ENCODE results near the gene PRKG1.
A peak's percentile ranks its signal among the peaks of the same experiment; 100 is the strongest.

The PRKG1 gene

GRCh38 chr10:52265131-52265926, 1191.0 kb downstream of the PRKG1 start:
- DNase-seq (ENCODE audit: low spot score), result no peak

- DNase-seq (ENCODE audit: low spot score), result no peak
These were observed 1192.6 kb downstream of the PRKG1 start for GRCh38 chr10:52266858-52267257.

GRCh38 chr10:52268790-52269189, 1194.5 kb downstream of the PRKG1 start:
- DNase-seq (ENCODE audit: low spot score), result no peak

- DNase-seq (ENCODE audit: low spot score), result no peak
These were observed 1194.9 kb downstream of the PRKG1 start for GRCh38 chr10:52269233-52269632.

GRCh38 chr10:52276163-52276562, 1201.9 kb downstream of the PRKG1 start:
- DNase-seq (ENCODE audit: low spot score), result no peak

- no peak for DNase-seq (ENCODE audit: low spot score)
These were observed 1202.7 kb downstream of the PRKG1 start for GRCh38 chr10:52276986-52277385.

GRCh38 chr10:52279546-52279945, 1205.3 kb downstream of the PRKG1 start:
- DNase-seq (ENCODE audit: low spot score), result no peak

- DNase-seq (ENCODE audit: low spot score), result no peak
These were observed 1205.8 kb downstream of the PRKG1 start for GRCh38 chr10:52280051-52280450.

GRCh38 chr10:52283174-52283573, 1208.9 kb downstream of the PRKG1 start:
- DNase-seq (ENCODE audit: low spot score), result no peak

- DNase-seq (ENCODE audit: low spot score), result no peak
These were observed 1210.2 kb downstream of the PRKG1 start for GRCh38 chr10:52284416-52285013.

- no peak for DNase-seq (ENCODE audit: low spot score)
These were observed 1213.6 kb downstream of the PRKG1 start for GRCh38 chr10:52287866-52288265.

- no peak for DNase-seq (ENCODE audit: low spot score)
These were observed 1223.5 kb downstream of the PRKG1 start for GRCh38 chr10:52297747-52298146.

- DNase-seq (ENCODE audit: low spot score), result no peak
These were observed 1226.5 kb downstream of the PRKG1 start for GRCh38 chr10:52300599-52301277.

GRCh38 chr10:52308251-52309031, 1234.2 kb downstream of the PRKG1 start:
- peak; percentile 40 for DNase-seq (ENCODE audit: low spot score)

- DNase-seq (ENCODE audit: low spot score), result no peak
These were observed 1238.6 kb downstream of the PRKG1 start for GRCh38 chr10:52312942-52313255.

- DNase-seq (ENCODE audit: low spot score), result no peak
These were observed 1239.1 kb downstream of the PRKG1 start for GRCh38 chr10:52313256-52313932.

- DNase-seq (ENCODE audit: low spot score), result peak; percentile 25
These were observed 1239.9 kb downstream of the PRKG1 start, which contains the start of gene DKK1 for GRCh38 chr10:52313933-52314821. TSS of gene DKK1 (plus strand) at chr10:52314281. CDS start at chr10:52314435, 154 bp downstream.

GRCh38 chr10:52314822-52315552, 1240.7 kb downstream of the PRKG1 start:
- no peak for DNase-seq (ENCODE audit: low spot score)

- DNase-seq (ENCODE audit: low spot score), result no peak
These were observed 1241.7 kb downstream of the PRKG1 start for GRCh38 chr10:52316001-52316400.

- no peak for DNase-seq (ENCODE audit: low spot score)
These were observed 1242.2 kb downstream of the PRKG1 start for GRCh38 chr10:52316500-52316899.

All from COLO829 (cell line).